SK-N-MC (cell line): ENCODE results near the gene KLF4.

Experiments
- EZH2 ChIP-seq: fragments of 200-600 bp; sonication (generic); IDR thresholded peaks from one replicate; pipeline ENCODE4 v1.6.1; 2017; ENCODE audit warnings: antibody characterized with exemption
- FOXP2 ChIP-seq: optimal IDR thresholded peaks from 2 replicates; pipeline ENCODE3; 2011; ENCODE audit warnings: mild to moderate bottlenecking, moderate library complexity; ENCODE audit not compliant: insufficient read depth; ENCODE audit errors: extremely low read length, control extremely low read depth
- POLR2AphosphoS5 ChIP-seq: IDR thresholded peaks from 2 replicates; pipeline ENCODE4 v1.6.1; 2012; ENCODE audit warnings: mild to moderate bottlenecking, low read depth, low read length, borderline replicate concordance

GRCh38 chr9:107489144-107489673 lies 360 bp downstream of the KLF4 start:
- TF ChIP-seq EZH2 (no peak), POLR2AphosphoS5 (no peak), FOXP2 (no peak)
